ENCODE data around the gene FGFR2. TPM values are rescaled to one million over a fixed set of nuclear protein-coding genes. Genes with fewer than 3 reads are reported as not detected.

Gene FGFR2
- total and polyA plus RNA-seq, 4 donors, result 11.4 to 69.9 (median 31.9) TPM

DNA sequence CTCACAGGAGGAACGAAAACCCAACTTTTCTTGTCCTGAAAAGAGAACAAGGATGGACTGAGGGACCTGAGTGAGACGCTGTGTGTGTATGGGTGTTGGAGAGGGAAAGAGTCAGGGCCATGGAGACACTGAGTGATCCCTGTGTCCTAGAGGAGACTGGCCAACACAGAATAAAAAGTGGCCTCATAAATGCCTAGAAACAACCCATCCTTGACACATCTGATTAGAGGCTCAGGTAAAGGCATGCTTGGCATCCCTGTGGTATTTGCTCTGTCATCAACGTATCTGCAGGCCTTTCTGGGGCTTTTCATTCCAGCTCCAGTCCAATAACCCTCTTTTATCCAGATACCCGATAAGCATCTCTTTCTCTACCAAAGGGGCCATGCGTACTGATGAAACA is 86.3 kb downstream of the FGFR2 start:
- H3K9ac ChIP-seq (ENCODE audit: low read depth in 1 of 2, low read length in 2 of 2), result no peak overlapping the region
- no peak overlapping the region for H3K4me3 ChIP-seq (ENCODE audit: low read depth in 1 of 3, low read length in 3 of 3)
- 87% methylated on average over 5 of the region's 5 CpGs for WGBS
- H3K27me3 ChIP-seq (ENCODE audit: control insufficient read depth in 4 of 4, insufficient read depth in 4 of 4, low read length in 3 of 4), result no peaks in the 10 kb centered on the region
- no peaks in the 10 kb centered on the region for H3K36me3 ChIP-seq (ENCODE audit: control insufficient read depth in 4 of 4, insufficient read depth in 3 of 4, low read depth in 1 of 4, low read length in 3 of 4)
- no peaks in the 10 kb centered on the region for H3K4me1 ChIP-seq (ENCODE audit: control insufficient read depth in 4 of 4, insufficient read depth in 4 of 4, low read length in 3 of 4)
- H3K9me3 ChIP-seq (ENCODE audit: control insufficient read depth in 4 of 4, low read length in 3 of 4), result no peaks in the 10 kb centered on the region
- no peak for DNase-seq (ENCODE audit: low spot score)
- TF ChIP-seq, protein P1, sequence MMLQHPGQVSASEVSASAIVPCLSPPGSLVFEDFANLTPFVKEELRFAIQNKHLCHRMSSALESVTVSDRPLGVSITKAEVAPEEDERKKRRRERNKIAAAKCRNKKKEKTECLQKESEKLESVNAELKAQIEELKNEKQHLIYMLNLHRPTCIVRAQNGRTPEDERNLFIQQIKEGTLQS (IDR thresholded peaks at IDR 0.05), result no peak
- H3K27ac ChIP-seq (ENCODE audit: low read depth in 1 of 2, low read length in 2 of 2), result no peak overlapping the region

DNA sequence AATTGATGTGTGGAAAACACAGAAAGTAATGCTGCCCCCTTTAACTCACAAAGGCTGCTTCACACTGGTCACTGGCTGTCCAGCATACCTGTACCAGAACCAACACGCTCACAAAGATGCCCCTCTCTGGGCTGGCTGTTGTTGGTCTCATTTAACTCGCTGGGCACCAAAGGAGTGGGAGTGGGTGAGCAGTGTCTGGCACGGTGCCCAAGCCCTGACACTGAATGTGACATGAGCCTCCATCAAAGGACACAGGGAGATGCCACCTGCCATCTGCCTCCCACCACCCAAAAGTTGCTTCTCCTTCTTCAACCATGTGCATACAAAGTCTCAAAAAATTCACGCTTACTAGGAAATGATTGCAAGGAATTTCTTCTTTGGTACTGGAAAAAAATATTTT is 86.8 kb downstream of the FGFR2 start:
- no peaks in the 10 kb centered on the region for H3K36me3 ChIP-seq (ENCODE audit: control insufficient read depth in 4 of 4, insufficient read depth in 3 of 4, low read depth in 1 of 4, low read length in 3 of 4)
- DNase-seq (ENCODE audit: low spot score), result no peak
- H3K9me3 ChIP-seq (ENCODE audit: control insufficient read depth in 4 of 4, low read length in 3 of 4), result no peaks in the 10 kb centered on the region
- H3K4me1 ChIP-seq (ENCODE audit: control insufficient read depth in 4 of 4, insufficient read depth in 4 of 4, low read length in 3 of 4), result no peaks in the 10 kb centered on the region
- H3K4me3 ChIP-seq (ENCODE audit: low read depth in 1 of 3, low read length in 3 of 3), result no peak overlapping the region
- TF ChIP-seq, protein P2, sequence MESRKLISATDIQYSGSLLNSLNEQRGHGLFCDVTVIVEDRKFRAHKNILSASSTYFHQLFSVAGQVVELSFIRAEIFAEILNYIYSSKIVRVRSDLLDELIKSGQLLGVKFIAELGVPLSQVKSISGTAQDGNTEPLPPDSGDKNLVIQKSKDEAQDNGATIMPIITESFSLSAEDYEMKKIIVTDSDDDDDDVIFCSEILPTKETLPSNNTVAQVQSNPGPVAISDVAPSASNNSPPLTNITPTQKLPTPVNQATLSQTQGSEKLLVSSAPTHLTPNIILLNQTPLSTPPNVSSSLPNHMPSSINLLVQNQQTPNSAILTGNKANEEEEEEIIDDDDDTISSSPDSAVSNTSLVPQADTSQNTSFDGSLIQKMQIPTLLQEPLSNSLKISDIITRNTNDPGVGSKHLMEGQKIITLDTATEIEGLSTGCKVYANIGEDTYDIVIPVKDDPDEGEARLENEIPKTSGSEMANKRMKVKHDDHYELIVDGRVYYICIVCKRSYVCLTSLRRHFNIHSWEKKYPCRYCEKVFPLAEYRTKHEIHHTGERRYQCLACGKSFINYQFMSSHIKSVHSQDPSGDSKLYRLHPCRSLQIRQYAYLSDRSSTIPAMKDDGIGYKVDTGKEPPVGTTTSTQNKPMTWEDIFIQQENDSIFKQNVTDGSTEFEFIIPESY (IDR thresholded peaks at IDR 0.05), result no peak
- no peak for TF ChIP-seq TAF1 (conservative IDR thresholded peaks at IDR 0.05)
- no peak overlapping the region for H3K27ac ChIP-seq (ENCODE audit: low read depth in 1 of 2, low read length in 2 of 2)
- H3K27me3 ChIP-seq (ENCODE audit: control insufficient read depth in 4 of 4, insufficient read depth in 4 of 4, low read length in 3 of 4), result no peaks in the 10 kb centered on the region
- H3K9ac ChIP-seq (ENCODE audit: low read depth in 1 of 2, low read length in 2 of 2), result no peak overlapping the region
- WGBS, result 87% methylated on average over 4 of the region's 4 CpGs

DNA sequence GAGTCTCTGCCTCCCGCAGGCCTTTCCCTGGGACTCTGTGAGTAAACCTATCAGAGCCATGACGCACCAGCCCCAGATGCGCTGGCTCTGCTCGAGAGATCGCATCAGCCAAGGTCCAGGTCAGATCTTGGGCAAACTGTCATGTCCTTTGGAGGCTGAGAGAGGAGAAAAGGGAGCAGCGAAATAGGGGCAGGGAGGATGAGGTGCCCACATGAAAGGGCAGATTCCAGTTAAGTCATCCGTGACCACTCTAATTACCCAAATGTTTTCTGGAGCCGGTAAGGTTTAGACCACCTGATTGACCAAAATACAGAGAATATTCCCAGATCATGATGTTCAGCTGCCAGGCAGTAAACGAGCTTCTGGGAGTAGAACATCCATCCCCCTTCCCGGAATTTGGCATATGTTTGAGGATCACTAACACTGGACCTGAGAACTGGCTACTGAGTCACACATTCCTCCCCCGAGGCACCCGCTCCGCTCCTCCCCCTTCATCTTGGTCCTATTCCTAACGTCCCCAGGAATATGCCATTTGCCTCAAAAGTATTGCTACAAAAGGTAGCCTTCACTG is 88.0 kb downstream of the FGFR2 start:
- no peaks in the 10 kb centered on the region for H3K9me3 ChIP-seq (ENCODE audit: control insufficient read depth in 4 of 4, low read length in 3 of 4)
- 88% methylated on average over 14 of the region's 14 CpGs for WGBS
- no peak for TF ChIP-seq YY1 (IDR thresholded peaks at IDR 0.05)
- TF ChIP-seq, protein P3, sequence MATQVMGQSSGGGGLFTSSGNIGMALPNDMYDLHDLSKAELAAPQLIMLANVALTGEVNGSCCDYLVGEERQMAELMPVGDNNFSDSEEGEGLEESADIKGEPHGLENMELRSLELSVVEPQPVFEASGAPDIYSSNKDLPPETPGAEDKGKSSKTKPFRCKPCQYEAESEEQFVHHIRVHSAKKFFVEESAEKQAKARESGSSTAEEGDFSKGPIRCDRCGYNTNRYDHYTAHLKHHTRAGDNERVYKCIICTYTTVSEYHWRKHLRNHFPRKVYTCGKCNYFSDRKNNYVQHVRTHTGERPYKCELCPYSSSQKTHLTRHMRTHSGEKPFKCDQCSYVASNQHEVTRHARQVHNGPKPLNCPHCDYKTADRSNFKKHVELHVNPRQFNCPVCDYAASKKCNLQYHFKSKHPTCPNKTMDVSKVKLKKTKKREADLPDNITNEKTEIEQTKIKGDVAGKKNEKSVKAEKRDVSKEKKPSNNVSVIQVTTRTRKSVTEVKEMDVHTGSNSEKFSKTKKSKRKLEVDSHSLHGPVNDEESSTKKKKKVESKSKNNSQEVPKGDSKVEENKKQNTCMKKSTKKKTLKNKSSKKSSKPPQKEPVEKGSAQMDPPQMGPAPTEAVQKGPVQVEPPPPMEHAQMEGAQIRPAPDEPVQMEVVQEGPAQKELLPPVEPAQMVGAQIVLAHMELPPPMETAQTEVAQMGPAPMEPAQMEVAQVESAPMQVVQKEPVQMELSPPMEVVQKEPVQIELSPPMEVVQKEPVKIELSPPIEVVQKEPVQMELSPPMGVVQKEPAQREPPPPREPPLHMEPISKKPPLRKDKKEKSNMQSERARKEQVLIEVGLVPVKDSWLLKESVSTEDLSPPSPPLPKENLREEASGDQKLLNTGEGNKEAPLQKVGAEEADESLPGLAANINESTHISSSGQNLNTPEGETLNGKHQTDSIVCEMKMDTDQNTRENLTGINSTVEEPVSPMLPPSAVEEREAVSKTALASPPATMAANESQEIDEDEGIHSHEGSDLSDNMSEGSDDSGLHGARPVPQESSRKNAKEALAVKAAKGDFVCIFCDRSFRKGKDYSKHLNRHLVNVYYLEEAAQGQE (IDR thresholded peaks at IDR 0.05), result no peak
- TF ChIP-seq, protein P4, sequence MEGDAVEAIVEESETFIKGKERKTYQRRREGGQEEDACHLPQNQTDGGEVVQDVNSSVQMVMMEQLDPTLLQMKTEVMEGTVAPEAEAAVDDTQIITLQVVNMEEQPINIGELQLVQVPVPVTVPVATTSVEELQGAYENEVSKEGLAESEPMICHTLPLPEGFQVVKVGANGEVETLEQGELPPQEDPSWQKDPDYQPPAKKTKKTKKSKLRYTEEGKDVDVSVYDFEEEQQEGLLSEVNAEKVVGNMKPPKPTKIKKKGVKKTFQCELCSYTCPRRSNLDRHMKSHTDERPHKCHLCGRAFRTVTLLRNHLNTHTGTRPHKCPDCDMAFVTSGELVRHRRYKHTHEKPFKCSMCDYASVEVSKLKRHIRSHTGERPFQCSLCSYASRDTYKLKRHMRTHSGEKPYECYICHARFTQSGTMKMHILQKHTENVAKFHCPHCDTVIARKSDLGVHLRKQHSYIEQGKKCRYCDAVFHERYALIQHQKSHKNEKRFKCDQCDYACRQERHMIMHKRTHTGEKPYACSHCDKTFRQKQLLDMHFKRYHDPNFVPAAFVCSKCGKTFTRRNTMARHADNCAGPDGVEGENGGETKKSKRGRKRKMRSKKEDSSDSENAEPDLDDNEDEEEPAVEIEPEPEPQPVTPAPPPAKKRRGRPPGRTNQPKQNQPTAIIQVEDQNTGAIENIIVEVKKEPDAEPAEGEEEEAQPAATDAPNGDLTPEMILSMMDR (IDR thresholded peaks at IDR 0.05; ENCODE audit: low read depth, low read length, missing input control), result no peak
- no peak for TF ChIP-seq FOXA2 (IDR thresholded peaks at IDR 0.05)
- no peak for TF ChIP-seq HNF4A (conservative IDR thresholded peaks at IDR 0.05)
- TF ChIP-seq JUND (IDR thresholded peaks at IDR 0.05), result no peak
- TF ChIP-seq, protein P2 (IDR thresholded peaks at IDR 0.05), result no peak
- no peak for TF ChIP-seq GABPA (IDR thresholded peaks at IDR 0.05 in 1 of 2, conservative IDR thresholded peaks at IDR 0.05 in 1 of 2)
- H3K9ac ChIP-seq (ENCODE audit: low read depth in 1 of 2, low read length in 2 of 2), result no peak overlapping the region
- no peaks in the 10 kb centered on the region for H3K36me3 ChIP-seq (ENCODE audit: control insufficient read depth in 4 of 4, insufficient read depth in 3 of 4, low read depth in 1 of 4, low read length in 3 of 4)
- H3K27me3 ChIP-seq (ENCODE audit: control insufficient read depth in 4 of 4, insufficient read depth in 4 of 4, low read length in 3 of 4), result no peaks in the 10 kb centered on the region
- H3K4me1 ChIP-seq (ENCODE audit: control insufficient read depth in 4 of 4, insufficient read depth in 4 of 4, low read length in 3 of 4), result no peaks in the 10 kb centered on the region
- H3K27ac ChIP-seq (ENCODE audit: low read depth in 1 of 2, low read length in 2 of 2), result no peak overlapping the region
- DNase-seq (ENCODE audit: low spot score), result no peak
- H3K4me3 ChIP-seq (ENCODE audit: low read depth in 1 of 3, low read length in 3 of 3), result no peak overlapping the region

Measured in liver (tissue), 9 donors.